ENCODE measurements around the gene CRACDL. TPM values are rescaled to one million over a fixed set of nuclear protein-coding genes. Genes with fewer than 3 reads are reported as not detected.

The CRACDL gene
- total and polyA plus RNA-seq, 2 donors (not counting 3 experiments of a cell fraction or from before 2014, with no cell fraction given), result 0.92 to 6.3 TPM

- Histone ChIP-seq H3K9me1 (replicated peaks; ENCODE audit: control insufficient read depth, extremely low read depth, insufficient read depth, low read length) (no peaks in the 10 kb centered on the region), H3K4me2 (ENCODE audit: insufficient read depth, low read length) (no peak overlapping the region), H2AFZ (ENCODE audit: low read depth, low read length) (no peak overlapping the region), H3K4me3 (replicated peaks in 1 of 3; ENCODE audit: insufficient read depth in 1 of 3, low read depth in 1 of 3, low read length in 3 of 3) (no peak overlapping the region), H3K27ac (ENCODE audit: insufficient read depth, low read depth, low read length) (no peak overlapping the region), H3K36me3 (ENCODE audit: control insufficient read depth in 2 of 2, extremely low read depth in 1 of 2, insufficient read depth in 2 of 2, low read length in 2 of 2) (no peaks in the 10 kb centered on the region), H3K9me3 (replicated peaks; ENCODE audit: control insufficient read depth, insufficient read depth, low read length) (no peaks in the 10 kb centered on the region), H3K4me1 (ENCODE audit: control insufficient read depth, extremely low read depth, insufficient read depth, low read length) (peaks cover 15% of the 10 kb centered on the region), H4K20me1 (replicated peaks; ENCODE audit: control insufficient read depth, extremely low read depth, insufficient read depth, low read length) (no peaks in the 10 kb centered on the region), H3K27me3 (ENCODE audit: control insufficient read depth in 2 of 2, insufficient read depth in 2 of 2, low read length in 2 of 2) (no peaks in the 10 kb centered on the region), H3K9ac (replicated peaks; ENCODE audit: extremely low read depth, insufficient read depth, low read length) (no peak overlapping the region), H3K79me2 (ENCODE audit: control insufficient read depth, insufficient read depth, low read length) (no peaks in the 10 kb centered on the region)
- dilution Hi-C loops (cut with MboI; ENCODE audit: extremely low pct_ligation_motif_present, low sequenced_read_pairs), result no loop called here
- TF ChIP-seq POLR2A (IDR thresholded peaks at IDR 0.05; ENCODE audit: low read depth, low read length), result no peak
- TF ChIP-seq GATA2 (IDR thresholded peaks at IDR 0.05; ENCODE audit: insufficient read depth, insufficient read length, low read depth, low read length), result no peak
- TF ChIP-seq MYC (IDR thresholded peaks at IDR 0.05; ENCODE audit: low read depth, low read length), result no peak
- FAIRE-seq (no peak), DNase-seq (ENCODE audit: low read depth, low spot score) (no peak)
- ChIA-PET CTCF (interaction anchor here (1.0 to 4.8 kb wide), 4 partner anchors 9 to 176 kb away, joined by 3 to 31 read pairs (median 6); partner anchors contain the start of gene MGAT4A), POLR2A (no interaction called here)
- no TSS peak for BruUV-seq (replicated peaks)
- intact Hi-C loops (cut with micrococcal nuclease), result loop anchor here (2.0 kb wide), 1 partner anchor 98 kb away; no protein-coding TSS in a partner anchor
Observed at GRCh38 chr2:98825020-98825350, 111.0 kb downstream of the CRACDL start.

- no peaks in the 10 kb centered on the region for H4K20me1 ChIP-seq (replicated peaks; ENCODE audit: control insufficient read depth, extremely low read depth, insufficient read depth, low read length)
- BruUV-seq (replicated peaks), result no TSS peak
- no peak for TF ChIP-seq JUN (IDR thresholded peaks at IDR 0.05; ENCODE audit: borderline replicate concordance, insufficient read depth, insufficient read length, low read depth)
- peaks cover 13% of the 10 kb centered on the region for H3K4me1 ChIP-seq (ENCODE audit: control insufficient read depth, extremely low read depth, insufficient read depth, low read length)
- FAIRE-seq, result peak; percentile 92
- H3K27ac ChIP-seq (ENCODE audit: insufficient read depth, low read depth, low read length), result no peak overlapping the region
- ChIA-PET CTCF (interaction anchor here (0.8 to 4.8 kb wide), 5 partner anchors 9 to 190 kb away, joined by 3 to 31 read pairs (median 5); partner anchors contain the start of gene MGAT4A), POLR2A (no interaction called here)
- H3K9me3 ChIP-seq (replicated peaks; ENCODE audit: control insufficient read depth, insufficient read depth, low read length), result no peaks in the 10 kb centered on the region
- no peak overlapping the region for H3K4me2 ChIP-seq (ENCODE audit: insufficient read depth, low read length)
- H3K36me3 ChIP-seq (ENCODE audit: control insufficient read depth in 2 of 2, extremely low read depth in 1 of 2, insufficient read depth in 2 of 2, low read length in 2 of 2), result no peaks in the 10 kb centered on the region
- DNase-seq (ENCODE audit: low read depth, low spot score), result no peak
- intact Hi-C loops (cut with micrococcal nuclease) (loop anchor here (1.0 to 2.0 kb wide), 2 partner anchors 9 to 98 kb away; no protein-coding TSS in a partner anchor), dilution Hi-C loops (cut with MboI; ENCODE audit: extremely low pct_ligation_motif_present, low sequenced_read_pairs) (no loop called here)
- no peak overlapping the region for H2AFZ ChIP-seq (ENCODE audit: low read depth, low read length)
- H3K9ac ChIP-seq (replicated peaks; ENCODE audit: extremely low read depth, insufficient read depth, low read length), result no peak overlapping the region
- no peak overlapping the region for H3K4me3 ChIP-seq (replicated peaks in 1 of 3; ENCODE audit: insufficient read depth in 1 of 3, low read depth in 1 of 3, low read length in 3 of 3)
- no peaks in the 10 kb centered on the region for H3K27me3 ChIP-seq (ENCODE audit: control insufficient read depth in 2 of 2, insufficient read depth in 2 of 2, low read length in 2 of 2)
- H3K79me2 ChIP-seq (ENCODE audit: control insufficient read depth, insufficient read depth, low read length), result no peaks in the 10 kb centered on the region
- H3K9me1 ChIP-seq (replicated peaks; ENCODE audit: control insufficient read depth, extremely low read depth, insufficient read depth, low read length), result no peaks in the 10 kb centered on the region
Observed at GRCh38 chr2:98824256-98825019, 111.6 kb downstream of the CRACDL start.
